ENCODE results near the gene DGKI.

- TF ChIP-seq CTCF (conservative IDR thresholded peaks at IDR 0.05; ENCODE audit: low read length) (no peak), EZH2phosphoT487 (IDR thresholded peaks at IDR 0.05; ENCODE audit: borderline replicate concordance, low read depth, low read length) (no peak)
Measured at GRCh38 chr7:137521451-137521850, 325.3 kb downstream of the DGKI start.
